ENCODE data around the gene PTPRK. TPM values are rescaled to one million over a fixed set of nuclear protein-coding genes. Genes with fewer than 3 reads are reported as not detected.

Gene PTPRK
- polyA plus RNA-seq, 3 donors: 0.01 TPM; not detected in 2

DNA sequence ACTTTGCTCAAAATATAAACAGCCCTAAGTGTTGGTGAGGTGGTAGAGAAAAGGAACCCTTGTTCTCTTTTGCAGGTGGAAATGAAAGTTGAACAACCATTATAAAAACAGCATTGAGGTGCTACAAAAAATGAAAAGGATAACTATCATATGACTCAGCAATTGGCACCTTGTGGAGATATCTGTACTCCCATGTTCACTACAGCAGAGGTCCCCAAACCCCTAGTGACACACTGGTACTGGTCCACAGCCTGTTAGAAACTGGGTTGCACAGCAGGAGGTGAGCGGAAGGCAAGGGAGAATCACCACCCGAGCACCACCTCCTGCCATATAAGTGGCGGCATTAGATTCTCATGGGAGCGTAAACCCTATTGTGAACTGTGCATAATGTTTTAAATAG is 352.2 kb downstream of the PTPRK start:
- no CpG with 5 or more reads among the region's 4 CpGs for WGBS (ENCODE audit: insufficient coverage)
- Histone ChIP-seq H3K27ac (ENCODE audit: low read depth in 1 of 2, low read length in 2 of 2) (no peak overlapping the region), H3K4me1 (ENCODE audit: control insufficient read depth in 1 of 2, insufficient read depth in 2 of 2, low read length in 2 of 2) (no peaks in the 10 kb centered on the region), H3K4me2 (replicated peaks; ENCODE audit: extremely low read depth, low read length, poor library complexity, severe bottlenecking) (no peak overlapping the region), H3K9ac (ENCODE audit: insufficient read depth, low read length, poor library complexity, severe bottlenecking) (no peak overlapping the region), H2AFZ (ENCODE audit: insufficient read depth, low read depth, low read length, poor library complexity, severe bottlenecking) (no peak overlapping the region), H3K27me3 (ENCODE audit: control insufficient read depth in 2 of 2, insufficient read depth in 2 of 2, low read length in 2 of 2) (no peaks in the 10 kb centered on the region), H3K36me3 (replicated peaks in 1 of 2; ENCODE audit: control insufficient read depth in 1 of 2, insufficient read depth in 2 of 2, low read length in 2 of 2) (no peaks in the 10 kb centered on the region), H3K4me3 (replicated peaks in 1 of 3; ENCODE audit: low read depth in 2 of 3, low read length in 3 of 3) (no peak overlapping the region), H3K79me2 (ENCODE audit: insufficient read depth, low read length) (no peaks in the 10 kb centered on the region), H3K9me3 (replicated peaks in 1 of 2; ENCODE audit: control insufficient read depth in 1 of 2, insufficient read depth in 1 of 2, low read length in 2 of 2) (no peaks in the 10 kb centered on the region), H4K20me1 (ENCODE audit: insufficient read depth, low read length) (no peaks in the 10 kb centered on the region)
- H3K4me3 Mint-ChIP-seq: no peak overlapping the region
- no peak for DNase-seq
- H3K9me3 Mint-ChIP-seq: no peaks in the 10 kb centered on the region
- intact Hi-C loops (cut with micrococcal nuclease): no loop called here
- H3K4me1 Mint-ChIP-seq: no peaks in the 10 kb centered on the region
- TF ChIP-seq CTCF (IDR thresholded peaks at IDR 0.05): no peak
- H3K36me3 Mint-ChIP-seq: no peaks in the 10 kb centered on the region
- no peak overlapping the region for H3K27ac Mint-ChIP-seq
- H3K27me3 Mint-ChIP-seq (ENCODE audit: low read depth in 3 of 3): no peaks in the 10 kb centered on the region

GRCh38 chr6:128167552-128167951 is 352.8 kb downstream of the PTPRK start:
- H3K36me3 Mint-ChIP-seq: no peaks in the 10 kb centered on the region
- Histone ChIP-seq H3K36me3 (replicated peaks in 1 of 2; ENCODE audit: control insufficient read depth in 1 of 2, insufficient read depth in 2 of 2, low read length in 2 of 2) (no peaks in the 10 kb centered on the region), H3K4me3 (replicated peaks in 1 of 3; ENCODE audit: low read depth in 2 of 3, low read length in 3 of 3) (no peak overlapping the region), H3K9me3 (replicated peaks in 1 of 2; ENCODE audit: control insufficient read depth in 1 of 2, insufficient read depth in 1 of 2, low read length in 2 of 2) (no peaks in the 10 kb centered on the region), H4K20me1 (ENCODE audit: insufficient read depth, low read length) (no peaks in the 10 kb centered on the region), H3K79me2 (ENCODE audit: insufficient read depth, low read length) (no peaks in the 10 kb centered on the region), H3K4me2 (replicated peaks; ENCODE audit: extremely low read depth, low read length, poor library complexity, severe bottlenecking) (no peak overlapping the region), H3K27ac (ENCODE audit: low read depth in 1 of 2, low read length in 2 of 2) (no peak overlapping the region), H3K9ac (ENCODE audit: insufficient read depth, low read length, poor library complexity, severe bottlenecking) (no peak overlapping the region), H3K27me3 (ENCODE audit: control insufficient read depth in 2 of 2, insufficient read depth in 2 of 2, low read length in 2 of 2) (no peaks in the 10 kb centered on the region), H2AFZ (ENCODE audit: insufficient read depth, low read depth, low read length, poor library complexity, severe bottlenecking) (no peak overlapping the region), H3K4me1 (ENCODE audit: control insufficient read depth in 1 of 2, insufficient read depth in 2 of 2, low read length in 2 of 2) (no peaks in the 10 kb centered on the region)
- H3K4me1 Mint-ChIP-seq: no peaks in the 10 kb centered on the region
- H3K27me3 Mint-ChIP-seq (ENCODE audit: low read depth in 3 of 3): no peaks in the 10 kb centered on the region
- H3K27ac Mint-ChIP-seq: no peak overlapping the region
- no peak for DNase-seq
- no peak overlapping the region for H3K4me3 Mint-ChIP-seq
- H3K9me3 Mint-ChIP-seq: no peaks in the 10 kb centered on the region
- intact Hi-C loops (cut with micrococcal nuclease): no loop called here
- no peak for TF ChIP-seq CTCF (IDR thresholded peaks at IDR 0.05)

Data from CD14-positive monocyte (primary cell).